Mesothelial cell of epicardium (in vitro differentiated cells): Measurements from ENCODE around the gene CENPP. TPM values are rescaled to one million over a fixed set of nuclear protein-coding genes. Genes with fewer than 3 reads are reported as not detected.

ENCODE experiments used
- DNase-seq, 2 experiments: peaks; one replicate each; pipeline ENCODE4 v3.0.0; 2021; ENCODE audit warnings: low spot score in 2 of 2; ENCODE audit not compliant: unreplicated experiment in 2 of 2
- H3K27ac Mint-ChIP-seq: 2 replicates; pipeline ENCODE4 v1.8.0; 2021; ENCODE audit warnings: mixed read lengths
- H3K27me3 Mint-ChIP-seq: 2 replicates; pipeline ENCODE4 v1.8.0; 2021; ENCODE audit warnings: low read depth, mixed read lengths
- H3K36me3 Mint-ChIP-seq: 2 replicates; pipeline ENCODE4 v1.8.0; 2021; ENCODE audit warnings: mixed read lengths
- H3K4me1 Mint-ChIP-seq: 2 replicates; pipeline ENCODE4 v1.8.0; 2021; ENCODE audit warnings: mixed read lengths
- H3K4me3 Mint-ChIP-seq: 2 replicates; pipeline ENCODE4 v1.8.0; 2021; ENCODE audit warnings: mild to moderate bottlenecking, moderate library complexity, mixed read lengths
- H3K9me3 Mint-ChIP-seq: 2 replicates; pipeline ENCODE4 v1.8.0; 2021; ENCODE audit warnings: mixed read lengths
- CTCF ChIP-seq: fragments of 200-600 bp; sonication (generic); IDR thresholded peaks from one replicate; pipeline ENCODE4 v1.5.0; 2021; ENCODE audit warnings: antibody characterized with exemption; ENCODE audit not compliant: unreplicated experiment
- total RNA-seq: library from RNA; stranded (reverse); gene quantifications from 3 replicates; pipeline ENCODE4 v1.2.1, GENCODE V29; 2021

Gene CENPP
- total RNA-seq, 1 donor from 2014 or later: 7.8 TPM

DNA sequence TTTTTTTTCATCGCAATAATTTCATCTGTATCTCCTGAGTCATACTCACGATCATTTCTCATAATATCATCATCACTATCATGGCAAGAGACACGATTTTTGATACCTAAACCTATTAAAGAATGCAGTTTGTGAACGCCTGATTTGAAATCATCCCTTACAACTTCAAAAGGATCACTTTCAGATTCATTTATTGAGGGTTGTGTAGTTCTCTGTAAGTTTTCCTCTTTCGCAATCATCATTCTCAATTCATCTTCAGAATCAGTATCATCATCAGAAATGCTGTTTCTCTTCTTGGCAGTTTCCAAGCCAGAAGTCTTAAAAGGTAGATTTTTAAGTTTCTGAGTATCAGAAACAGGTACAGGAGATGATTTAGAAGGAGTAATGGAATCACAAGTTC, 10.3 kb upstream of the CENPP start:
- Mint-ChIP-seq H3K27ac (no peak overlapping the region), H3K27me3 (no peaks in the 10 kb centered on the region), H3K36me3 (peaks cover 50% of the 10 kb centered on the region), H3K4me3 (no peak overlapping the region), H3K9me3 (no peaks in the 10 kb centered on the region), H3K4me1 (peaks cover 3% of the 10 kb centered on the region)
- no peak for DNase-seq
- no peak for TF ChIP-seq CTCF

DNA sequence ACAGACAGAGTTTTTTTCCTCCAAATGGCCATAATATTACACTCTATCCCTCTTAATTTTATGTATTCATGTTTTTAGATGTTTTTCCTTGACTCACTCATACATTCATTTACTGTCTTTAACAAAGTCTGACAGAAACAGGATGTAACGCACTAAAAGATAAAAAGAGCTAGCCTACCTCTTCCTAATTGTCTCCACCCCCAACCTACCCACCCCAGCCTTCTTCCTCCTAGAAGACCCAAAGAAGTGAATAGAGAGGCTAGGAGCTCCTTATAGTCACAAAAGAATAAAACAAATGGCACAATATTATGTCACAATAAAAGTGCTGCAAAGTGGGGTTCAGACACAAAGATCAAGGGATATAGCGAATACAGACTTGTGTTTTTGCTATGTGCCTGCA, 1.3 kb upstream of the CENPP start:
- peak overlapping the region; percentile 91 for H3K4me3 Mint-ChIP-seq
- H3K36me3 Mint-ChIP-seq: peaks cover 17% of the 10 kb centered on the region
- H3K4me1 Mint-ChIP-seq: peaks cover 33% of the 10 kb centered on the region
- no peaks in the 10 kb centered on the region for H3K27me3 Mint-ChIP-seq
- H3K9me3 Mint-ChIP-seq: no peaks in the 10 kb centered on the region
- DNase-seq: no peak
- peak overlapping the region; percentile 96 for H3K27ac Mint-ChIP-seq
- TF ChIP-seq CTCF: no peak

DNA sequence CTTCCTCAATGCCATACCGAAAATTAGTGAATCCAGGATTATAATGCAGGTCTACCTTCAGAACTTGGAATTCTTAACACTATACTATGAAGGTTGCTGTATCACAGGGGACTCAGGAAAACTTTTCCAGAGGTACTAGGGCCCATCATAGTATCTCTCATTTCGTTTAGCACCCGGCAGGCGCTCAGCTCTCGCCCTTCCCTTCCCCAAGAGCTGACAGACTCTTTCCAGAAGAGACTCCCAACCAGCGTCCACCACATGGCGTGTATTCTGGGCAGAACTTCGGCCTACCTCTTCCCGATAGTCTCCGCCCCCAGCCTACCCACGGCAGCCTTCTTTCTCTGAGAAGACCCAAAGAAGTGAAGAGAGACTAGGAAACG, 874 bp upstream of the CENPP start:
- Mint-ChIP-seq H3K4me3 (peak overlapping the region; percentile 91), H3K27me3 (no peaks in the 10 kb centered on the region), H3K4me1 (peaks cover 33% of the 10 kb centered on the region), H3K27ac (peak overlapping the region; percentile 96), H3K9me3 (no peaks in the 10 kb centered on the region), H3K36me3 (peaks cover 14% of the 10 kb centered on the region)
- no peak for TF ChIP-seq CTCF
- no peak for DNase-seq

DNA sequence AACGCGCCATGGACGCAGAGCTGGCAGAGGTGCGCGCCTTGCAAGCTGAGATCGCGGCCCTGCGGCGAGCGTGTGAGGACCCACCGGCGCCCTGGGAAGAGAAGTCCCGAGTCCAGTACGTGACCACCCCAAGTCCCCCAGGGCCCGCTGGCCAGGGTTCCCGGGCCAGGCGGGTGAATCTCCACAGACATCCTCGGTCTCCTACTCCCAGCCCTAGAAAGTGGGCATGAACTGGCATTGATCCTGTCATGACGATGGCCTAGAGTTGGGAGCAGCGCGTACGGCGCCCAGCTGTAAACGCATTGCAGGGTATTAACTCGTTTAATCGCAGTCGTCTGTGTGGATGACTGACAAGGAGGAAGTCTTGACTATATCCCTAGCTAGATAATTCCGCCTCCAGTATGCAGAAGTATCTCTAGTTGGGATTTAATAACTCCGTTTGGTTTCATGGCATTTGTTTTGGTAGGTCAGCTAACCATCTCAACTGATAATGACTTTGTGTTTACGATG, 293 bp downstream of the CENPP start:
- peaks cover 33% of the 10 kb centered on the region for H3K4me1 Mint-ChIP-seq
- no peaks in the 10 kb centered on the region for H3K9me3 Mint-ChIP-seq
- peak overlapping the region; percentile 91 for H3K4me3 Mint-ChIP-seq
- no peak for DNase-seq
- H3K27me3 Mint-ChIP-seq: no peaks in the 10 kb centered on the region
- peaks cover 6% of the 10 kb centered on the region for H3K36me3 Mint-ChIP-seq
- peak overlapping the region; percentile 96 for H3K27ac Mint-ChIP-seq
- no peak for TF ChIP-seq CTCF

DNA sequence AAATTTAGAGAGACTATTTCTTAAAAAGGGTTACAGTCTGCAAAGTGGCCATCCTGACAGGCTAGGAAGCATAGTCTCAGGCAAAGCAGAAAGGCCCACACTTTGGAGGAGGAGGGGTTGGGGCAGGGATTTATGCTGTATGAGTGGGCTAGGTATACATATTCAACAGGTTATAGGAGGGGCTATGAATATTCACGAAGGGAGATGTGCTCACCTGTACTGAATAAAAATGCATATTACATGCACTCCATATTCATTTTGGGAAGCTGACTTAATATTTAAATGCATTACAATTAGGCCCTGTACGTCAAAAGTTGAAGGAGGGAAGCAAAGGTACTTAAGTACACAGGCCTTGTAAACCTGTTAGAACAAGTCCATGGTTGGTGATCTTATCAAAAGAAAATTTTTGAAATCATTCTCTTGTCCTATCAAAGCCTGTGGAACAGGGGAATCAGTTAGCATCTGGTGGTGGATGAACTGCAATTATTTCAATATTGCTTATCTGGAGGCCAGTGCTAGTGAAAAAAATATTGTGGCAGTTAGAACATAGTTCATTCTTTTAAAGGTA, 1.6 kb downstream of the CENPP start:
- Mint-ChIP-seq H3K27ac (peak overlapping the region; percentile 32), H3K27me3 (no peaks in the 10 kb centered on the region), H3K4me1 (peaks cover 33% of the 10 kb centered on the region), H3K36me3 (peaks cover 3% of the 10 kb centered on the region), H3K4me3 (peak overlapping the region; percentile 91), H3K9me3 (no peaks in the 10 kb centered on the region)
- TF ChIP-seq CTCF: no peak
- DNase-seq: no peak
